Colonic mucosa (tissue), 4 donors: ENCODE data around the gene ATL1. TPM values are rescaled to one million over a fixed set of nuclear protein-coding genes. Genes with fewer than 3 reads are reported as not detected.

Experiments used
- DNase-seq: peaks from one replicate; pipeline ENCODE4 v3.0.0-alpha.2; 2020
- H3K27ac ChIP-seq: fragments of 200-600 bp; one replicate; pipeline ENCODE4 v1.8.0; 2021
- H3K27me3 ChIP-seq: fragments of 200-600 bp; one replicate; pipeline ENCODE4 v1.8.0; 2021
- H3K36me3 ChIP-seq: fragments of 200-600 bp; one replicate; pipeline ENCODE4 v1.8.0; 2021
- H3K4me1 ChIP-seq: fragments of 200-600 bp; one replicate; pipeline ENCODE4 v1.8.0; 2021; ENCODE audit warnings: mild to moderate bottlenecking
- H3K4me3 ChIP-seq: fragments of 200-600 bp; one replicate; pipeline ENCODE4 v1.8.0; 2021
- H3K9ac ChIP-seq, 2 donors: one replicate each; pipeline ENCODE4 v1.7.0; 2013; ENCODE audit warnings: control low read depth in 2 of 2, low read depth in 2 of 2, low read length in 2 of 2
- H3K9me3 ChIP-seq: fragments of 200-600 bp; one replicate; pipeline ENCODE4 v1.8.0; 2021
- intact Hi-C: fragments of 100-400 bp; cut with DNase I; formaldehyde crosslinking; loops from one replicate; pipeline ENCODE4 v1.14.1; 2022
- total RNA-seq, 2 donors: library from RNA; stranded (reverse); fragmentation: NEBNext Ultra II Directional in 1 of 2; extraction: Animal tissue kit (Norgen Biotek cat#: 25700) in 1 of 2; gene quantifications; one replicate each; pipeline ENCODE4 v1.2.1, GENCODE V29; 2021
- TF ChIP-seq, protein P1 (sequence below): fragments of 200-600 bp; IDR thresholded peaks from one replicate; pipeline ENCODE4 v1.8.0; 2022; ENCODE audit warnings: antibody characterized with exemption, mild to moderate bottlenecking
- donor health status: healthy.
- donor health status: DM: no; HTN: no; CAD: no.
- donor health status: DM: no; HTN: no; CAD: no.

Gene ATL1
- total RNA-seq, 2 donors from 2014 or later: 4.3 to 11.9 TPM

DNA sequence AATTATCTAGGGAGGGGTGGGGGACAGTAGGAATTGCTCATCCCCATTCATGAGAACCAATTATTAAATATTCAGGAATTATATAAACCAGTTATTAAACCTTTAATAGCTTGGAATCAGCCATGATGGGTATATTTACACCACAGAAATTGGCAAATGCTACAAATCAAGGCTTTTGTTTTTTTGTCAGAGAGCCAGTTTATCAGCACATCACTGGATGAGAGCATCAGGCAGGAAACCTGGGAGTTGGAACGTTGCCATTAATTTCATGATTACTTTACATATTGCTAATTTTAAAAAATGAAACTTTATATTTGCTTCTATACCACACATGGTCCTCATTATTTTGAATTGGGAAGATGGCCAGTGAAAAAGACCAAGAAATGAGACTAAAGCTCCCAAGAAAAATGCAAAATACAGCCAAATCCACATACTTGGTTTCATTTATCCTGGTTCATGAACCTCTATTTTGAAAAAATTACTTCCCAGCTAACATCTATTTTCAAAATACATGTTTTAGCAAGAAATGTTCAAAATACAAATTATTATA lies 48.4 kb downstream of the ATL1 start:
- TF ChIP-seq, protein P1, sequence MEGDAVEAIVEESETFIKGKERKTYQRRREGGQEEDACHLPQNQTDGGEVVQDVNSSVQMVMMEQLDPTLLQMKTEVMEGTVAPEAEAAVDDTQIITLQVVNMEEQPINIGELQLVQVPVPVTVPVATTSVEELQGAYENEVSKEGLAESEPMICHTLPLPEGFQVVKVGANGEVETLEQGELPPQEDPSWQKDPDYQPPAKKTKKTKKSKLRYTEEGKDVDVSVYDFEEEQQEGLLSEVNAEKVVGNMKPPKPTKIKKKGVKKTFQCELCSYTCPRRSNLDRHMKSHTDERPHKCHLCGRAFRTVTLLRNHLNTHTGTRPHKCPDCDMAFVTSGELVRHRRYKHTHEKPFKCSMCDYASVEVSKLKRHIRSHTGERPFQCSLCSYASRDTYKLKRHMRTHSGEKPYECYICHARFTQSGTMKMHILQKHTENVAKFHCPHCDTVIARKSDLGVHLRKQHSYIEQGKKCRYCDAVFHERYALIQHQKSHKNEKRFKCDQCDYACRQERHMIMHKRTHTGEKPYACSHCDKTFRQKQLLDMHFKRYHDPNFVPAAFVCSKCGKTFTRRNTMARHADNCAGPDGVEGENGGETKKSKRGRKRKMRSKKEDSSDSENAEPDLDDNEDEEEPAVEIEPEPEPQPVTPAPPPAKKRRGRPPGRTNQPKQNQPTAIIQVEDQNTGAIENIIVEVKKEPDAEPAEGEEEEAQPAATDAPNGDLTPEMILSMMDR: no peak

DNA sequence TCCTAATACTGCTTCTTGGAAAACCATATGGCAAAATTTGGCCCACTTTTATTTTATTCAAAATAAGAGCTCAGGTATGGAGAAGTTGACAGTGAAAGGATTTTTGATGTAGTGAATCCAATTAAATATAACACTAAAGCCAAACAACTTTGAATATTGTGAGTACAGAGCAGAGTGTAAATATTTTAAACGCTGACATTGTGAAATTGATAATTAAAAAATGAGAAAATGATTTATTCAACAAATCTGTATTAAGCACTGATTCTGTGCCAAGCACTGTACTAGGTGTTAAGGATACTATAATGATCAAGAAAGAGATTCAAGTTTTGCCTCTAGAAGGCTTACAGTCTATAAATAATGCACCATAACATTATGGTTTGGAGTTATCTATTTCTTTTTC lies 50.5 kb downstream of the ATL1 start:
- Histone ChIP-seq H3K27ac (no peak overlapping the region), H3K9ac (no peak overlapping the region), H3K27me3 (no peaks in the 10 kb centered on the region), H3K36me3 (no peaks in the 10 kb centered on the region), H3K9me3 (no peaks in the 10 kb centered on the region), H3K4me3 (no peak overlapping the region), H3K4me1 (no peaks in the 10 kb centered on the region)
- DNase-seq: no peak
- intact Hi-C loops: no loop called here
- TF ChIP-seq, protein P1: no peak

More for the DNA sequence above, 48.4 kb downstream of the ATL1 start:
- no peaks in the 10 kb centered on the region for H3K4me1 ChIP-seq
- H3K9ac ChIP-seq: no peak overlapping the region
- H3K4me3 ChIP-seq: no peak overlapping the region
- no peaks in the 10 kb centered on the region for H3K9me3 ChIP-seq
- no peak overlapping the region for H3K27ac ChIP-seq
- intact Hi-C loops: no loop called here
- no peaks in the 10 kb centered on the region for H3K27me3 ChIP-seq
- no peak for DNase-seq
- H3K36me3 ChIP-seq: no peaks in the 10 kb centered on the region

- Histone ChIP-seq H3K4me3 (no peak overlapping the region), H3K9me3 (no peaks in the 10 kb centered on the region), H3K27me3 (no peaks in the 10 kb centered on the region), H3K27ac (no peak overlapping the region), H3K9ac (no peak overlapping the region), H3K36me3 (no peaks in the 10 kb centered on the region), H3K4me1 (no peaks in the 10 kb centered on the region)
- TF ChIP-seq, protein P1: no peak
- DNase-seq: no peak
- intact Hi-C loops: no loop called here
These were observed 52.9 kb downstream of the ATL1 start for GRCh38 chr14:50612806-50613205.

- Histone ChIP-seq H3K9ac (no peak overlapping the region), H3K9me3 (no peaks in the 10 kb centered on the region), H3K4me3 (no peak overlapping the region), H3K4me1 (no peaks in the 10 kb centered on the region), H3K27ac (no peak overlapping the region), H3K36me3 (no peaks in the 10 kb centered on the region), H3K27me3 (no peaks in the 10 kb centered on the region)
- TF ChIP-seq, protein P1: no peak
- DNase-seq: no peak
- intact Hi-C loops: no loop called here
These were observed 55.1 kb downstream of the ATL1 start for GRCh38 chr14:50615056-50615455.

- DNase-seq: no peak
- Histone ChIP-seq H3K9ac (no peak overlapping the region), H3K36me3 (no peaks in the 10 kb centered on the region), H3K27ac (no peak overlapping the region), H3K27me3 (no peaks in the 10 kb centered on the region), H3K9me3 (no peaks in the 10 kb centered on the region), H3K4me3 (no peak overlapping the region), H3K4me1 (no peaks in the 10 kb centered on the region)
- intact Hi-C loops: no loop called here
- TF ChIP-seq, protein P1: no peak
These were observed 55.6 kb downstream of the ATL1 start for GRCh38 chr14:50615552-50615951.
